Myocyte (in vitro differentiated cells): Measurements from ENCODE around the gene GAK. TPM values are rescaled to one million over a fixed set of nuclear protein-coding genes. Genes with fewer than 3 reads are reported as not detected.

Experiments
- DNase-seq: peaks from one replicate; pipeline ENCODE4 v3.0.0-alpha.2; 2012; ENCODE audit warnings: low read depth
- total RNA-seq: library from RNA; depleted of rRNA; stranded (reverse); fragments of >200 nt; gene quantifications from 2 replicates; pipeline ENCODE4 v1.2.3, GENCODE V29; 2014

Gene GAK
- total RNA-seq, 1 donor from 2014 or later = 46.1 TPM

DNA sequence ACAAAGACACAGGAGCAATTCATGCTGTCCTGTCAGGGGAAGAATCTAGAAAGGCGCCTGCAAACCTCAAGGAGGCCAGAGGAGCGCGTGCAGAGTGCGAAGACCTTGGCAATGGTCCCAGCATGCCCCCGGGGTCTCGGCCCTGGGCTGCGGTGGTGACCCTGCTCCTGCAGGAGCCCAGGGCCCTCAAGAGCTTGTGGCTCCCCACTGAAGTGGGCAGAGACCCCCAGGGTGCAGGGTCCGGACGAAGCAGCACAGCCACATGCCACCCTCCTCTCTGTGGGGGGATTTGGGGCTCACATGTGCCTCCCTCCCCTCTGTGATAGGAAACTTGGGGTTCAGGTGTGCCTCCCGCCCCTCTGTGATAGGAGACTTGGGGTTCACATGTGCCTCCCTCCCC lies 39.3 kb downstream of the GAK start:
- DNase-seq = no peak

- DNase-seq = no peak
These were observed 40.4 kb downstream of the GAK start for GRCh38 chr4:891747-892146.

DNA sequence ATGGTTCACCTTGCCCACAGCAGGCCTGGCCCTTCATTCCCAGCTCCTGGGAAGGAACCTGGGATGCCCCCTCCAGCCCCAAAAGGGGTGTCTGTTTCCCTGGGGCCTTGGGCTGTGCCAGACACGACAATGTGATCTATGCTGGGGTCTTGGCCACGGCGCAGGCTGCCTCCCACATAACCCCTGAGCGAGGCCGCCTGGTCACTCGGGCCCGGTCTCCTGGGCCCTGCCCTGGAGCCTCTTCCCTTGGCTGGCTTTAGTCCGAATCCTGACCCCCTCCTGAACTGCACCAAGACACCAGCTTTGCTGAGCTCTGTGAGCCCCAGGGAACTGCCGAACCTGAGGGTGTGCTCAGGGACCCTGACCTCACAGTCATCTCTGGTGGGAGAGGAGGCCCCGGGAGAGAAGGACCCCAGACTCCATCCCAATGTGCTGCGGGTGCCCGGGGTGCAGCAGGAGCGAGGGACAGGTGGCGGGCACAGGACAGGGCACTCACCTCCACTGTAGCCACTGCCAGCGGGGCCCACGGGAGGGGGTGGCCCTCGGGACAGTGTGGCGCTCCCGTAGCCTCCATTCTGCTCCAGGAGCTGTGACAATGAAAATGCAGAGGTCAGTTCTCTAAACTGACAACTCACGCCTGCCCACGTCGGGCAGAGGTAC lies 42.0 kb downstream of the GAK start:
- DNase-seq = no peak

DNA sequence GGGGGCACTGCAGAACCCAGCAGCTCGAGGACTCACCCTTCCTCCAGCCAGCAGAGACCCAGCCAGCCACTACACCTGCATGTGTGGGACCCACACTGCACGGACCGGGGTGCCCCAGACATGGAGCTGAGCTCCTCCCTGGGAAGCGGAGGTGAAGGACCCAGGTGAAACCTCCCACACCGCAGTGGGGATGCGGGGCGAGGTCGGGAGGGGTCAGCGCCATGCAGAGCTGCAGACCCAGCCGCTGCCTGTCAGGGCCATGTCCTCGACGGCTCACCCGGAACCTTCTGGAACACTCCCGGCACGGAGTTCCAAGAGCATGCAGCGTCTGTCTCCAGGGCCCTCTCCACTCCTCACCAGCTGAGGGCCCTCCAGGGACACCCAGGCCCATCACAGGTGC lies 42.6 kb downstream of the GAK start:
- DNase-seq = no peak

- DNase-seq = no peak
These were observed 44.1 kb downstream of the GAK start for GRCh38 chr4:888029-888428.

- DNase-seq = no peak
These were observed 44.9 kb downstream of the GAK start for GRCh38 chr4:887034-887763.

GRCh38 chr4:886244-886643 lies 45.9 kb downstream of the GAK start:
- no peak for DNase-seq

DNA sequence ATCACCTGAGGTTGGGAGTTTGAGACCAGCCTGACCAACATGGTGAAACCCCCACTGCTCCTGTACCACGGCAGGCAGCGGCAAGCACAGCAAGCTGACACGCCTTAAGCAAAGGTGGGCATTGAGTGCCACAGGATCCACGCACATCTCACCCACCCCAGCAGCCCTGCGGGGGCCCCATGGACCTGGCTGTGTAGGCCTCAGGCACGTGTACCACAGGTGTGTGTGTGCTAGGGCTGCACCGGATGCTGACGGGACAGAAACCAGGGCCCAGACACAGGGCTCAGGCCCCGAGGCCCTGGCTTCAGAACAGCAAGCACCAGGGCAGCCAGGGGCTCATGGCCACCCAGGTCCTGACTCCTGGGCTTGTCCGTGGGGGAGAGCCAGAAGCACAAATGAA lies 46.8 kb downstream of the GAK start:
- DNase-seq = no peak

DNA sequence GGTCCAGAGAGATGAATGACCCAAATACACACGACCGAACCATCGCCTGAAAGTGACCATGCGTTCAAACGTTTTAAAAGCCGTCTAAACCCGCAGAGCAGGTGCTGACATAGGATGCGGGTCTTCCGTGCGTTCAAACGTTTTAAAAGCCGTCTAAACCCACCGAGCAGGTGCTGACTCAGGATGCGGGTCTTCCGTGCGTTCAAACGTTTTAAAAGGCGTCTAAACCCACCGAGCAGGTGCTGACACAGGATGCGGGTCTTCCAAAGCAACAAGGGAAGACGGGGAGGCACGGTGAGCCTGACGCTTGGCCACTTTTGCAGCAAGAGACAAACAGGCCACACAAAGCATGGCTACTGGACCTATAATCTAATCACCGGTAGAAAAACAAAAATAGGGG lies 47.2 kb downstream of the GAK start:
- DNase-seq = no peak

- DNase-seq = no peak
These were observed 47.9 kb downstream of the GAK start for GRCh38 chr4:884259-884658.

GRCh38 chr4:883377-884095 lies 48.6 kb downstream of the GAK start:
- no peak for DNase-seq

DNA sequence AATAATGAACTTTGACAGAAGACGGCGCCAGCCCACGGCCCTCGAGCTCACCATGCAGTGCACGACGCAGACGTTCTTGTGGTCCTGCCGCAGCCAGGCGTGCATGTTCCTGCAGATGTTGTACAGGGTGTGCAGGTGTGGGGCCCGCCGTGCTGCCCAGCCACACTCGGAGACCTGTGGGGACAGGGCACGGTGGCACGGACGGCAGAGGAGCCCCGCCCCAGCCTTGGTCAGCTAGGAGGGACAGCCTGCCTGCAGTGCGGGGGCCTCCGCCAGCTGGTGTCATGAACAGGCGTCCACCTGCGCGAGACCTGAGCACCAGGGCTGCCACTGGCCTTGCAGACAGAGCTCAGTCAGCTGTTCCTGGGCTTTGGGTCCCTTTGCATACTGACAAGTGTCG lies 49.5 kb downstream of the GAK start:
- no peak for DNase-seq

GRCh38 chr4:881709-882108 lies 50.4 kb downstream of the GAK start:
- DNase-seq = no peak

DNA sequence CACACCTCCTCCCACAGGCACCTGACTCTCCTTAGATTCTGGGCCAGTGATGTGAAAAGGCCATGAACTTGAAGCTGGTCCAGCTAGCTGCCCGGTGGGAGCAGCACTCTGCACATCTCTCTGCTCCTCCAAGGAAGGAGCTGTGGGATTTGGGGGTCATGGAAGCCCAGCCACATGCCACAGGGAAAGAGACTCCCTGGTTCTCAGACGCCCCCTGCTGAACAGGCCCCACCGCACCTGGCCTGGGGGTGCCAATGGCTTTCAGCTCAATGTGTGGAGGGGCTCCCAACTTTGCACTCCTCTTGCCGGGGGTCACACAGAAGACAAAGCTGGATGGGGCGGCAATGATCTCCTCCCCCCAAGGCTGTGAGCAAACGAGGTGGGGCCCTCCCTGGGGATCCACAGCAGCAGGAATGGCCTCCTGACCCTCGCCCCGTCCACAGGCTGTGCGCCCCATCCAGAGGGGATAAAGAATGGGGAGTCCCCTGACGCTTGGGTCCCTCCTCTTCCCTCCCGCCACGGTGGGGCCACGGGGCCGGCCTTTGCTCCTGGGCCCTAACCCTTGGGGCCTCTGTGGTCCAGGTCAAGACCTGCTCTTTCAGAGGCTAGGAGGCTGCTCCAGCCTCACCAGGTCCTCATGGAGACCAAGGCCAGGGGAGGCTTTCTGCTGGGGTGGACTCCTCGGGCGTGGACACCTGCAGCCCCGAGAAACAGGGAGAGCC lies 51.3 kb downstream of the GAK start:
- DNase-seq = no peak

DNA sequence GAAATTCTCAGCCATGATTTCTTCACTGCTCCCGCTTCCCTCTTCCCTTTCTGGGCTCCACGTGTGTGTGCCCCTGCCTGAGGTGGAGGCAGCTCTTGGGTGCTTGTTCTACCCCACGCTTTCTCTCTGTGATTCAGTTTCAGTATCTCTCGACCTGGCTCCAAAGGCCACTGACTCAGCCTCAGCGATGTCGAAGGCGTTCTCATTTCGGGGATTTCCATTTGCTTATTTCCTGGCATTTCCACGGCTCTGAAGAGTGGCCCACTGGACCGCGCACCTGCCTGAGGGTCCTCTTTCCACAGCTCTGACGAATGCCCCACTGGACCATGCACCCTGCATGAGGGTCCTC lies 52.4 kb downstream of the GAK start:
- no peak for DNase-seq

DNA sequence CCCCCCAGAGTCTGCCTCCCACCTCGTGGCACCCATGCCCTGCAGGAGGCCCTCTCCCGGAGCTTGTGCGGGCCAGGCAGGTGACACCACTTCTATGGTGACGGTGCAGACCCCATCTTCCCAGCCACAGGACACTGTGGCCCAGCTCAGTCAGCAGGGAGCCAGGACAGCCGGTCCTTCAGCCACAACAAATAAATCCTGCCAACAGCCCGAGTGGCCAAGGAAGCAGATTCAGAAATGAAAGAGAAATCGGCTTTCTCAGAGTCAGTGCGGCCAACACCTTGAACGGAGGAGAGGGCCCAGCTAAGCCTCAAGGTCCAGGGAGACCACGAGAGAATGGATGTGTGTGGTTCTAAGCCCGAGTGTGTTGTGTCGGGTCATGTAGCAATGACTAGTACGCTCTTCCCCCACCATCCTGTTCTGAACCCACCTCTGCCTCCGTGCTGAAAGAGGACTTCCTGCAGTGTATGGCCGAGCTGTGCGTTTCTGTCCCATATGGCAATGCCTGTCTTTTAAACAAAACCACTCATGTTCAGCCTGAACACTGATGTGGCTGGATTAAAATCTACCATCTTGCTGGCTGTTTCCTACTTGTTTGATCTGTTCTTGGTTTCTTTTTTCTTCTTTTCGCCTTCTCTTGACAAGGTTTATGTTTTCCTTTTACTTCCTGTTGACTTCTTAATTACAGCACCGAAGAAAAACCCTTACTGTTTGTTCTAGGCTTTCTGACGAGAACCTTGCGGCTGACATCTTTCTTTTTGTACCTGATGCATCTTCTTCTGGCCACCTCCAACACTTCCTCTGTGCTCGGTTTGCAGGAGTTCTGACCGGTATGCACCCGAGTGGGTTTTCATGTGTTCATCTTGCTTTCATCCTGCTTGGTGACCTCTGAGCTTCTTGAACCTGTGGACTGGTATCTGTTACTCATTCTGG lies 53.1 kb downstream of the GAK start:
- no peak for DNase-seq

- no peak for DNase-seq
These were observed 54.6 kb downstream of the GAK start for GRCh38 chr4:877502-877901.

GRCh38 chr4:876780-877179 lies 55.3 kb downstream of the GAK start:
- no peak for DNase-seq

GRCh38 chr4:875818-876423 lies 56.2 kb downstream of the GAK start:
- DNase-seq = no peak
